T-helper 2 cell treated with Interferon-gamma antibody and Interleukin-4, amounts not matched to agents 100 ng/mL and 5 ng/mL, for 36 hours (primary cell): Measurements from ENCODE around the gene SLC2A5. TPM values are rescaled to one million over a fixed set of nuclear protein-coding genes. Genes with fewer than 3 reads are reported as not detected.

Experiments
- total RNA-seq: library from RNA; stranded (reverse); gene quantifications from 2 replicates; pipeline ENCODE4 v1.2.3, GENCODE V29; 2022

SLC2A5 gene
- total RNA-seq, 1 donor from 2014 or later, result 0.05 TPM

Other genes with a start within 250 kb of the SLC2A5 start
- 3,071 and 3,101 TPM in 2 replicates for gene ENO1, start 190.9 kb downstream of the SLC2A5 start, total RNA-seq
- 0.36 and 0.55 TPM in 2 replicates for gene CA6, start 123.8 kb downstream of the SLC2A5 start, total RNA-seq
- not detected in 2 replicates for gene SLC2A7, start 43.2 kb downstream of the SLC2A5 start, total RNA-seq
- gene GPR157, start 59.5 kb upstream of the SLC2A5 start, total RNA-seq, result 4.3 and 4.9 TPM in 2 replicates
- gene H6PD, start 165.1 kb upstream of the SLC2A5 start, total RNA-seq, result 28.0 TPM in 2 replicates
- 13.2 and 13.6 TPM in 2 replicates for gene SPSB1, start 223.3 kb upstream of the SLC2A5 start, total RNA-seq